GM20000 (cell line): ENCODE results near the gene PIK3R5.

Experiments
- DNase-seq: peaks from one replicate; pipeline ENCODE4 v3.0.0; 2012; ENCODE audit warnings: low spot score
- CTCF ChIP-seq: IDR thresholded peaks from 2 replicates; pipeline ENCODE4 v1.5.1; 2012; ENCODE audit warnings: mild to moderate bottlenecking, control low read depth; ENCODE audit errors: extremely low read depth, missing control alignments

PIK3R5 gene

GRCh38 chr17:8965394-8966168 lies at the start of gene PIK3R5:
TSS of gene PIK3R5 (minus strand) at chr17:8965707. CDS start at chr17:8911494, 54,213 bp downstream.
- no peak for TF ChIP-seq CTCF

GRCh38 chr17:9011001-9011400 lies 45.5 kb upstream of the PIK3R5 start:
- no peak for TF ChIP-seq CTCF

More at GRCh38 chr17:8965394-8966168, at the start of gene PIK3R5:
- peak; percentile 95 for DNase-seq

GRCh38 chr17:9009737-9010136 lies 44.2 kb upstream of the PIK3R5 start:
- DNase-seq, result no peak
- TF ChIP-seq CTCF, result no peak

More at GRCh38 chr17:9011001-9011400, 45.5 kb upstream of the PIK3R5 start:
- DNase-seq, result no peak

- no peak for TF ChIP-seq CTCF
Measured at GRCh38 chr17:9009096-9009495, 43.6 kb upstream of the PIK3R5 start.

GRCh38 chr17:9007052-9007714 lies 41.7 kb upstream of the PIK3R5 start:
- TF ChIP-seq CTCF, result no peak
- DNase-seq, result no peak

More at GRCh38 chr17:9009096-9009495, 43.6 kb upstream of the PIK3R5 start:
- no peak for DNase-seq

GRCh38 chr17:9006175-9006767 lies 40.8 kb upstream of the PIK3R5 start:
- no peak for DNase-seq
- no peak for TF ChIP-seq CTCF

GRCh38 chr17:9004961-9005285 lies 39.4 kb upstream of the PIK3R5 start:
- no peak for DNase-seq
- TF ChIP-seq CTCF, result no peak
